Measurements from ENCODE around the gene KCNH8. TPM values are rescaled to one million over a fixed set of nuclear protein-coding genes. Genes with fewer than 3 reads are reported as not detected.

Gene KCNH8
- total RNA-seq, 3 donors from 2014 or later = under 0.01 to 4.4 (median 1.3) TPM

GRCh38 chr3:19347671-19348070 lies 199.4 kb downstream of the KCNH8 start:
- intact Hi-C loops (cut with DNase I; ENCODE audit: low total_unique reads) = no loop called here
- TF ChIP-seq POLR2AphosphoS5 (IDR thresholded peaks at IDR 0.05) (no peak), POLR2A (IDR thresholded peaks at IDR 0.05) (no peak), CTCF (IDR thresholded peaks at IDR 0.05) (no peak)
- H3K4me1 ChIP-seq = no peaks in the 10 kb centered on the region
- no peaks in the 10 kb centered on the region for H3K36me3 ChIP-seq
- H3K27ac ChIP-seq = no peak overlapping the region
- no peaks in the 10 kb centered on the region for H3K27me3 ChIP-seq
- no peak overlapping the region for H3K4me3 ChIP-seq
- no peak for DNase-seq (ENCODE audit: low spot score in 2 of 2)
- no peaks in the 10 kb centered on the region for H3K9me3 ChIP-seq

- DNase-seq (ENCODE audit: low spot score in 2 of 2) = no peak
- Histone ChIP-seq H3K4me1 (no peaks in the 10 kb centered on the region), H3K4me3 (no peak overlapping the region), H3K27ac (no peak overlapping the region), H3K27me3 (no peaks in the 10 kb centered on the region), H3K9me3 (no peaks in the 10 kb centered on the region), H3K36me3 (no peaks in the 10 kb centered on the region)
- intact Hi-C loops (cut with DNase I; ENCODE audit: low total_unique reads) = no loop called here
- TF ChIP-seq CTCF (IDR thresholded peaks at IDR 0.05) (no peak), POLR2A (IDR thresholded peaks at IDR 0.05) (no peak), POLR2AphosphoS5 (IDR thresholded peaks at IDR 0.05) (no peak)
Measured at GRCh38 chr3:19348500-19348899, 200.2 kb downstream of the KCNH8 start.

- intact Hi-C loops (cut with DNase I; ENCODE audit: low total_unique reads) = no loop called here
- no peak for TF ChIP-seq POLR2A (IDR thresholded peaks at IDR 0.05)
- peak in 2 of 3 donors; percentile 18 to 22 for TF ChIP-seq CTCF (IDR thresholded peaks at IDR 0.05)
- no peak for TF ChIP-seq POLR2AphosphoS5 (IDR thresholded peaks at IDR 0.05)
- Histone ChIP-seq H3K27ac (no peak overlapping the region), H3K36me3 (no peaks in the 10 kb centered on the region), H3K27me3 (no peaks in the 10 kb centered on the region), H3K9me3 (no peaks in the 10 kb centered on the region), H3K4me3 (no peak overlapping the region), H3K4me1 (no peaks in the 10 kb centered on the region)
- no peak for DNase-seq (ENCODE audit: low spot score in 2 of 2)
Measured at GRCh38 chr3:19348941-19349564, 200.7 kb downstream of the KCNH8 start.

GRCh38 chr3:19357947-19358346 lies 209.6 kb downstream of the KCNH8 start:
- no peaks in the 10 kb centered on the region for H3K27me3 ChIP-seq
- intact Hi-C loops (cut with DNase I; ENCODE audit: low total_unique reads) = no loop called here
- H3K4me1 ChIP-seq = no peaks in the 10 kb centered on the region
- H3K4me3 ChIP-seq = no peak overlapping the region
- TF ChIP-seq CTCF (IDR thresholded peaks at IDR 0.05) = no peak
- TF ChIP-seq POLR2AphosphoS5 (IDR thresholded peaks at IDR 0.05) = no peak
- no peak for TF ChIP-seq POLR2A (IDR thresholded peaks at IDR 0.05)
- no peak overlapping the region for H3K27ac ChIP-seq
- no peaks in the 10 kb centered on the region for H3K9me3 ChIP-seq
- DNase-seq (ENCODE audit: low spot score in 2 of 2) = no peak
- no peaks in the 10 kb centered on the region for H3K36me3 ChIP-seq

- Histone ChIP-seq H3K4me3 (no peak overlapping the region), H3K27ac (no peak overlapping the region), H3K4me1 (no peaks in the 10 kb centered on the region), H3K27me3 (no peaks in the 10 kb centered on the region), H3K36me3 (no peaks in the 10 kb centered on the region), H3K9me3 (no peaks in the 10 kb centered on the region)
- TF ChIP-seq CTCF (IDR thresholded peaks at IDR 0.05) = no peak
- TF ChIP-seq POLR2A (IDR thresholded peaks at IDR 0.05) = no peak
- TF ChIP-seq POLR2AphosphoS5 (IDR thresholded peaks at IDR 0.05) = no peak
- no peak for DNase-seq (ENCODE audit: low spot score in 2 of 2)
- intact Hi-C loops (cut with DNase I; ENCODE audit: low total_unique reads) = no loop called here
Measured at GRCh38 chr3:19363071-19363470, 214.8 kb downstream of the KCNH8 start.
